ENCODE results near the gene MCFD2. TPM values are rescaled to one million over a fixed set of nuclear protein-coding genes. Genes with fewer than 3 reads are reported as not detected.
"Not testable (repeated sequence)": the region's sequence is repeated elsewhere in the genome, so short reads cannot be mapped to it uniquely, and the experiment has no call there.

The MCFD2 gene
- polyA plus RNA-seq, 1 experiment = 166 TPM

DNA sequence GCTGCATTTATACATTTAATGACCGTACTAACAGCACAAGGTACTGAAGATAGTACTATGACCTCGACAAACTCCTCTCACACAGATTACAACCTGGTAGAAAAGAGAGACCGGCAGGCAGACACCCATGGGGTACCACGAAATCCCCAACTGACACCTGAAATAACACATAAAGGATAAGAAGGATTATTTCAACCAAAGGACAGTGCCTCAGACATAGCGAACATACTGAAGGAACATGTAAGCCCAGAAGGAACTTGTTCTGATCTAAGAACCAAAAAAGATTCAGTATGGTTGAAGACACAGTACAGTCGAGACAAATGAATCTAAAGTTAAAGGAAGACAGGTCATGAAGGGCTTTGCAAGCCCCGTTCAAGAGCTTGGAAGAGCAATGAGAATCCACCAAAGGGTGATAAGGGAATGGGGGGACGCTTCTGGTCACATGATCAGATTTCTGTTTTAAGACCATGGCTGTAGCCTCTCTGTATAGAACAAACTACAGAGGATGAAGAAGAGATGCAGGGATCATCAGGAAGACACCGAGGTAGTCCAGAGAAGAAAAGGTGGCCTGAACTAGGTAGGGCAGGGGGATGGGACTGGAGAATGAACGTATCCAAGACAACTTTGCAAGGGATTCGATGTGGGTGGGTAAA, 902 bp downstream of the MCFD2 start:
- DNase-seq (ENCODE audit: low read depth) = no peak
- H3K27me3 ChIP-seq (ENCODE audit: control insufficient read depth, insufficient read depth, low read length) = no peaks in the 10 kb centered on the region
- POLR2A ChIA-PET = interaction anchor here (0.5 kb wide), 2 partner anchors 142 to 265 kb away, joined by 4 to 5 read pairs; no protein-coding TSS in a partner anchor
- CTCF ChIA-PET = interaction anchor here (0.5 to 1.2 kb wide), 7 partner anchors 14 to 408 kb away, joined by 3 to 6 read pairs (median 3); no protein-coding TSS in a partner anchor
- H3K4me3 ChIP-seq (ENCODE audit: low read depth, low read length) = peak overlapping the region; percentile 97
- H3K36me3 ChIP-seq (ENCODE audit: control insufficient read depth, insufficient read depth, low read length) = peaks cover 11% of the 10 kb centered on the region
- TF ChIP-seq CTCF (IDR thresholded peaks at IDR 0.05; ENCODE audit: insufficient read depth, low read depth, low read length) = no peak

DNA sequence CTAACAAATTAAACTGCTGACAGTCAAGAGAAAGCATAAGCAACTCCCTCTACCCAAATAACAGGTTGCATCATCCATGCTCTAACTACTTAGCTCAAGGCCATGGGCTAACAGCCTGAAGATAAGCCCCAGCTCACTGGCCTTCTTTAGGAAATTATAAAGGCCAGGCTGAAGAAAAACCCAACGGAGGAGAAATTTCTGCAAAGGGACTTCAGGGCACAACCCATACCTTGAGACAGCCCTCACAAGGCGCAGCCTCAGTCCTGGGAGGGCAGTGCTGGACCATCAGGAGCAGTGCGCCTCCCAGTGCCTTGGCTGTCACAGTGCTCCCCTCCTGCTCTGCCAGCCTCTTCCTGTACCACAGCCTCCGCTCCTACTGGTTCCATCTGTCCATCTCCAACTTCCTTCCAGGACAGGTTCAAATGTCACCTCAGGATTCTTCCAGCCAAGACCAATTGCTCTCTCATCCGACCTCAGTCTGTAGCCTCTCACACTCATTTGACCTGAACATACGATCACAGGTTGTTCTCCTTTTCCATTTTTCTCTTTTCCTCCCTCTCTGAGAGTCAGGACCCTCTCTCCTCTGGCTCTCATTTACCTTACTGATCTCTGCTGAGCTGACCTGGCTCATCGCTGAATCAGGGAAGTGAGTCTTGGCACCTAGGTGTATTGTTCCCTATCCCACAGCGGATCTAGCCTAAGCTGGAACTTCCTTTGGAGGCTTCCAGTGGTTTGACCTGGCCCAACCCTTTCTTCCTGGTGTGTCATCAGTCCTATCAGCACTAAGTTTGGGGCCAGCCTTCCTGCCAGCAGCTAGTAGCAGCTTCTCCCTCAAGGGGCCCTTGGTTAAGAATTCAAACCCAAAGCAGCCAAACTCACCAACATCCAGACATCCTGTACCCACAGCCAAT, 1.9 kb downstream of the MCFD2 start:
- POLR2A ChIA-PET = interaction anchor here (0.5 to 0.6 kb wide), 3 partner anchors 13 to 143 kb away, joined by 4 to 12 read pairs (median 5); no protein-coding TSS in a partner anchor

DNA sequence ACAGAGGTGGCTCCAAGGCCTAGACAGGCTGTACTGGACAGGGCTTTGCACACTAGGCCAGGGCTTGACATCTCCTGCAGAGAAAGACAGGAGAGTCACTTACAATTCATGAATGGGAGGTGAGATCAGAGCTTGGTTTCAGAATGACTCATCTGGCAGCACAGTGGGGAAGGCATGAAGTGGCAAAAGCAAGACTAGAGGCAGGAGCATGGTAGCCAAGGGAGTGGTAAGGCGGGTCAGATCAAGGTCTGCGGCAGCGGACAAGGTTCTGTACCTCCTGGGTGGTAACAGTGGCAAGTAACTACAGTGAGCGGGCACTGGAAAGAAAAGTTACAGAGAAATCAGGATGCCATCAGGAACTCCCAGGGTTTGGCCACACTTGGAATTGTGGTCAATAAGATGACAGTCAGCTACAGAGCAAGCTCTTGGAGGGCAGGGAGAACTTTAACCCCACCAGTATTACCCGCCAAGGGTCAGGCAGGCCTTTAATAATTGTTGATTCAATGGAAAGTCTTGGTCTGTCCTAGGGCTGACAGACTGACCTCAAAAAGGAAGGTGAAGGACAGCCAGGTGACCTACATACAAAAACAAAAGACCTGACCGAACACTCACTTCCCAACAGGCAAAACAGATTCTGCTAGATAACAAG, 5.7 kb downstream of the MCFD2 start:
- ChIA-PET POLR2A (no interaction called here), CTCF (interaction anchor here (0.5 to 2.8 kb wide), 4 partner anchors 9 to 413 kb away, joined by 3 to 11 read pairs (median 4); no protein-coding TSS in a partner anchor)
- Histone ChIP-seq H3K4me3 (ENCODE audit: low read depth, low read length) (no peak overlapping the region), H3K36me3 (ENCODE audit: control insufficient read depth, insufficient read depth, low read length) (peaks cover 38% of the 10 kb centered on the region), H3K27me3 (ENCODE audit: control insufficient read depth, insufficient read depth, low read length) (no peaks in the 10 kb centered on the region)
- TF ChIP-seq CTCF (IDR thresholded peaks at IDR 0.05; ENCODE audit: insufficient read depth, low read depth, low read length) = no peak
- no peak for DNase-seq (ENCODE audit: low read depth)

More for the DNA sequence above, 1.9 kb downstream of the MCFD2 start:
- CTCF ChIA-PET = interaction anchor here (0.7 to 1.2 kb wide), 3 partner anchors 23 to 58 kb away, joined by 3 to 6 read pairs (median 3); no protein-coding TSS in a partner anchor
- Histone ChIP-seq H3K27me3 (ENCODE audit: control insufficient read depth, insufficient read depth, low read length) (no peaks in the 10 kb centered on the region), H3K4me3 (ENCODE audit: low read depth, low read length) (peak overlapping the region; percentile 97), H3K36me3 (ENCODE audit: control insufficient read depth, insufficient read depth, low read length) (peaks cover 18% of the 10 kb centered on the region)
- no peak for DNase-seq (ENCODE audit: low read depth)
- no peak for TF ChIP-seq CTCF (IDR thresholded peaks at IDR 0.05; ENCODE audit: insufficient read depth, low read depth, low read length)

DNA sequence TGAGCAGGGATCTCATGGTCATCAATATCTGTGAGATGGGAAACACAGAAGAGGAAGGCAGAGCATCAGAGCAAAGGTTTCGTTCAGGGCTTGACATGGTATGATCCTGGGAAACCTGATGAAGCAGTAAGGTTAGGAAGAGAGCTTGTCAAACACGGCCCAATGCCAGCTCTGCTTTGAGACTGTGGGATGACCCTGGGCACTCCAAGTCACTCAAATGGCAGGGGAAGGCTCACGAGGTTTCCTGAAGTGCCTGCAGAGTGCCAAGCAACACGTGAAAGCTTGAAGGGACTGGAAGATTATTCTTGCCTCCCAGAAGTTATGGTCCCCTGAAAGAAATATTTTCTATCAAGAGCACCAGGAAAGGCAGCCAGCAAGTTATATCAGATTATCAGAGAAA, 6.5 kb downstream of the MCFD2 start:
- POLR2A ChIA-PET = no interaction called here
- no peak for TF ChIP-seq CTCF (IDR thresholded peaks at IDR 0.05; ENCODE audit: insufficient read depth, low read depth, low read length)
- Histone ChIP-seq H3K36me3 (ENCODE audit: control insufficient read depth, insufficient read depth, low read length) (peaks cover 38% of the 10 kb centered on the region), H3K4me3 (ENCODE audit: low read depth, low read length) (no peak overlapping the region), H3K27me3 (ENCODE audit: control insufficient read depth, insufficient read depth, low read length) (no peaks in the 10 kb centered on the region)
- no peak for DNase-seq (ENCODE audit: low read depth)
- CTCF ChIA-PET = interaction anchor here (1.3 to 2.8 kb wide), 3 partner anchors 10 to 414 kb away, joined by 3 to 11 read pairs (median 4); no protein-coding TSS in a partner anchor

DNA sequence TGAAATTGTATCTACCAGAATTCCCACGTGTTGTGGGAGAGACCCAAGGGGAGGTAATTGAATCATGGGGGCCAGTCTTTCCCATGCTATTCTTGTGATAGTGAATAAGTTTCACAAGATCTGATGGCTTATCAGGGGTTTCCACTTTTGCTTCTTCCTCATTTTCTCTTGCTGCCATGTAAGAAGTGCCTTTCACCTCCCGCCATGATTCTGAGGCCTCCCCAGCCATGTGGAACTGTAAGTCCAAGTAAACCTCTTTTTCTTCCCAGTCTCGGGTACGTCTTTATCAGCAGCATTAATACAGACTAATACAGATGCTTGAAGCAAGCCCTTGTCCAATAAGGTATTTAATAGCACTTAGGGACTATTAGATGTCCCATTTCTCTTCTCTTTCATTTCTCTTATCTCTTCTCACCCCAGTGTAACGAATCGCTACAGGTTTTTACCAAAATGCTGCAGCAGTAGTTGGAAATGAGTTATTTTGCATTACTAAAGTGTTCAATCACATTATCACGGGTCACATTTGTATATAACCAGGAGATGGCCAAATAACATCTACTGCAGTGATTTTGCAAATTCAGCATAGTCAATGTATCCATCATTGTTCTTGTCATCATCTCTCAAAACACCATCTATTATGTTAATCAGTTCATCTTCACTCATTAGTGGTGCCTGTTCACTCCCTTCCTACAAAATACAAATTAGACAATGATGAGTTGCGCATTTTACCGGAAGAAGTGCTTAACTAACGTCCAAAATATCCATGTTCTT, 10.5 kb downstream of the MCFD2 start:
- DNase-seq (ENCODE audit: low read depth); H3K27me3 ChIP-seq (ENCODE audit: control insufficient read depth, insufficient read depth, low read length); POLR2A ChIA-PET; H3K4me3 ChIP-seq (ENCODE audit: low read depth, low read length); CTCF ChIA-PET: not testable (repeated sequence)
- peaks cover 31% of the 10 kb centered on the region for H3K36me3 ChIP-seq (ENCODE audit: control insufficient read depth, insufficient read depth, low read length)

GRCh38 chr2:46902980-46903379, 12.6 kb downstream of the MCFD2 start:
- CTCF ChIA-PET; DNase-seq (ENCODE audit: low read depth); POLR2A ChIA-PET; H3K27me3 ChIP-seq (ENCODE audit: control insufficient read depth, insufficient read depth, low read length); H3K4me3 ChIP-seq (ENCODE audit: low read depth, low read length): not testable (repeated sequence)
- peaks cover 16% of the 10 kb centered on the region for H3K36me3 ChIP-seq (ENCODE audit: control insufficient read depth, insufficient read depth, low read length)

Data from BJ (cell line).